DMS114 treated with DMSO at 0.1 percent for 48 hours (cell line): ENCODE data around the gene ATF7.

Source experiments
- DNase-seq: peaks from one replicate; lab custom pipeline; 2025; ENCODE audit not compliant: unreplicated experiment; lab: John Stamatoyannopoulos, UW

Gene ATF7

GRCh38 chr12:53502983-53503728 is 123.0 kb downstream of the ATF7 start:
- DNase-seq, result no peak

GRCh38 chr12:53502331-53502730 is 123.9 kb downstream of the ATF7 start:
- DNase-seq, result no peak

DNA sequence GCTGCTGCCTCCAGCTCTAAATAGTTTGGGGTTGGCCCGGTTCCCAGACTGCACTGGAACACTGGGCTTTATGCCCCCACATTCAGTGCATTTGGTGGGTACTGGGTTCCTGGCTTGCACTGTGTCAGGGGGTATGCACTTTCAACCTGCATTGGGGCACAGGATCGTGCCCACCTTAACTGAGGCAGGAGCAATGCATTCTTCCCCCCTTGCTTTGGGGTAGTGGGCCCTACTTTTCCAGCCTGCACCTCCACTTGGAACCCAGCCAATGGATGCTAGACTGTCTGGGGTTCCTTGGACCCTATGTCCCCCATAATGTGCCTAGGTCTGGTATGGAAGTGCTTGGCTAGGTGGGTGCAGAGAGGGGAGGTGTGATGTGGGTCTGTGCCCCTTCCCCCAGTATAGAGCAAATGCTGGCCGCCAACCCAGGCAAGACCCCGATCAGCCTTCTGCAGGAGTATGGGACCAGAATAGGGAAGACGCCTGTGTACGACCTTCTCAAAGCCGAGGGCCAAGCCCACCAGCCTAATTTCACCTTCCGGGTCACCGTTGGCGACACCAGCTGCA is 124.5 kb downstream of the ATF7 start:
- DNase-seq, result no peak

- peak; percentile 99 for DNase-seq
Observed at GRCh38 chr12:53500776-53501614, 125.2 kb downstream of the ATF7 start, which contains the start of gene TARBP2. TARBP2 (plus strand) TSS chr12:53501283; CDS start chr12:53501409, 126 bp downstream.

GRCh38 chr12:53500142-53500775 is 125.9 kb downstream of the ATF7 start:
- no peak for DNase-seq

DNA sequence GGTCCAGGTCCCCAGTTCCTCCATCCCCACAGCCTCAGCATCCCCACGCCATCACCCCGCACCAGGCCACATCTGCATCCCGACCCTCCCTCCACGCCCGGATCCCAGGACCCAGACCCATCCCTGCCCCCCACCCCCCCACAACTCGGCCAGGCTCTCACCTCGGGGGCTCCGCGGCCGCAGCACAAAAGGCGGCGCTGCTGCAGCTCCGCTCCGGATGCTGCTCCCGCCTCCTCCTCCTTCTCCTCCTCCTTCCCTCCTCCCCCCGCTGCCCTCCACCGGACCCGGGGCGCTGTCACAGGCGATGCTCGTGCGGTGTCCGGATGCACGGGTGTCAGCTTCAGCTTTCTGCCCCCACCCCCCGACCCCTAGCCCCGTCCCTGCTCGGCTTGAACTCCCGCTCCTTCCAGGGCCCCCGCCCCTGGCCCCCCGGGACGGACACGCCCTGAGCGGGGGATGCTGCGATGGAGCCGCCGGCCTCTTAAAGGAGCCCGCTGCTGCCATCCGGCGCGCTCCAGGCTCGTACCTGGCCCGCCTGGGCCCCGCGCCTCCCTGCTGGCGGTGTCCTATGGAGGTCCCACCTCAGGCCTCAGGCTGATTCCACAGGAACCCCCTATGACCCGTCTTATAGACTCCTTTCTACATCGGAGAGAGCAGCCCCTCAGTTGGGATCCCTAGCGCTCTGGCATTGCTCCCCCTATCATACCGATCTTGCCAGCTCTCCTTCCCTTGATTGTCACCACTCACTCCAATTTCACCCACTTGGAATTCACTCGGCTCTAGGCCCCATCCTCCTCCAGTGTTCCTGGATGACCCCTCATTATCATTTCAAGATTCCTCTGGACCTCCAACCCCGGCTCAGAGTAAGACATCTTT is 126.7 kb downstream of the ATF7 start, which contains the start of gene MAP3K12:
Gene MAP3K12 (minus strand): TSS at position 193 of the 876 bp plus-strand sequence. CDS start 12,067 bp downstream, outside the sequence.
- DNase-seq, result peak; percentile 56

DNA sequence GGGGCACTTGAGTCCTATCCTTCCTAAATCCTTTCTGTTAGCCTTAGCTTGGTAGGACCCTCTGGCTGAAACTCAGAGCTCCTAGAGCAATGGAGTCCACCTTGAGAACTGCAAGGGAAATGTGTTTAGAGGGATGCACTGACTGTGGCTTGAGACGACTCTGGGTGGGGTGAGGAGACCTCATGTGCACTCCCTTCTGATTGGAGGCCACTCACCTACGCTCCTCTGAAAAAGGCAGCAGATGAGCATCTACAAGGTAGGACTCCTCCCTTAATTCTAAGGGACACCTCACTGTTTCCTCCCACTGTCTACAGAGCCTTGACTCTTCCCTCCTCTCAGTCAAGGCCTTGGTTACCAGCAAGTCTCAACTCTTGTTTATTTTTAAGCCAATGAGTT is 127.9 kb downstream of the ATF7 start:
- no peak for DNase-seq

- no peak for DNase-seq
Observed at GRCh38 chr12:53497461-53497860, 128.7 kb downstream of the ATF7 start.

DNA sequence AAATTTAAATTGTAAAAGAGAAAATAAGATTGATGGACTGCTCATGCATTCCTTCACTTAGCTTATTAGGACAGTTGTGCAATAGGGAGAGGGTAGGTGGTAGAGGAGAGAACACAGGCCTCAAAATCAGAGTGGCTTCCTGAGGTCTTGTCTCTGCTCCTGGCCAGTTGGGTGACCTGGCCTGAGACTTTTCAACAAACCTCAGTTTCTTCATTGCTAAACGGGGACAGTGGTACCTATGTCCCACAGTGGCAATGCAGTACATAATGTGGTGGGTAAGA is 129.5 kb downstream of the ATF7 start:
- DNase-seq, result no peak

GRCh38 chr12:53495903-53496751 is 130.1 kb downstream of the ATF7 start:
- DNase-seq, result no peak

DNA sequence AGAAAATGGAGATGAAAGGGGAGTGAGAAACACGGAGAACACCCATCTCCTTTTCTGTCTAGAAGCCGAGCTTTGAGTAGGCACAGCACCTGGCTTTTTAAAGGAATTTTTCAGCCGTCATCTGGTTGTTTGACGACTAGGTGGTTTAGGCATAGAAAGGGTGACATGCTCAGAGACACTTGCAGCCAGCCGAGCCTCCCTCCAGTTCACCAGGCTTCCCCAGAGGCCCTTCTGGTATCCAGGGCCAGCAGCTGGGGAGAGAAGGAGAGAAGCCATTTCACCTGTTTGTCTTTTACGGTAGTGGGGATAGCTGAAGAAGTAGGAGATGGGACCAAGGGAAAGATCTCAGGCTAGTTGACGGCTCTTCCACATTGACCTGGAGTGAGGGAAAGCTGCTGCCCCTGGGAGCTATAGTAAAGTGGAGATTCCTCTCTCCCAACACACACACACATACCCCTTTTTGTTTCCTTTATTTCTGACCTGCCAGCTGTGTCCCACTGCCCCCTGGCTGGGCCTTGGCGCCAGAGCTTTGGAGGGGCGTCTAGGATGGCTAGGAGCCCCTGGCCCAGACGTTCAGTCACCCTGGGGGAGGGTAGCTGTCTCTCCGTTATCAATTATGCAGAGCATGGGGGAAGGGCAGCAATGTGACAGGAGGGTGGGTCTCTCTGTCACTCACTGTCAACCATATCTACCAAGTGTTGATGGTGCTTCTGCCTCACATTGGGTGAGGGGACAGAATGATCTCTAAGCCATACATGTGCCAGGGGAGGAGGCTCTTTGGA is 132.4 kb downstream of the ATF7 start:
- DNase-seq, result no peak

DNA sequence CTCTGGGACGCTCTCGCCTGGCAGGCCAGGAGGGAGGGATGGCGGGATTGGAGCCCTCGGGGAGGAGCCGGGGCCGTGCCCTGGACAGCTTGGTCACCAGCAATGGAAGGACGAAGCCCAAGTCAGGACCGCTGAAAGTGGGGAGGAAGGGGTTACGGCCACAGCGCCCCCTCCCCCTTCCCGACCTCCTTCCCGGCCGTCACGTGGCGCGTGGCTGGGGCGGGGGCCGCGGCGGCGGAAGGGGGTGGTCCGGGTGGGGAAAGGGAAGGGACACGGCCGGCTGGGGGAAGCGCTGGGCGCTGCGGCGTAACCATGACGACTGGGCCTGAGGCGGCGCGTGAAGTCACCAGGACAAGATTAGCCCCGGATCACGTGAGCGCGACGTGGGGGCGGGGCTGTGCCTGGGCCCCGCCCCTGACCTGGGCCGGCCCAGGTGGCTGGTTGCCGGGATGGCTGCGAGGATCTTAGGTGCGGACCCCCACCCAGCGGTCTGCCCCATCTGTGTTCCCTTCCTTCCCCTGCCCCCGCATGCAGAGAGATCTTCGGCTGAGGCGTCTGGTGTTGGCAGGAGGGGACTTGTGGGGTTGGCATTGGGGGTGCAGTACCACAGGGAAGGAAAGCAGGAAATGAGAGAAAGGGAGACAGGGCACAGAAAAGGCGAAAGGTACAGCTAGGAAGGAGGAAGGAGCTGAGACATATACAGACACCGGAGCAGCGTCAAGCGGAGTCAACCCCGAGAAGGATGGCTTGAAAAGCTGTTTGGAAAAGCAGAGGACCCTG is 133.2 kb downstream of the ATF7 start:
- DNase-seq, result peak; percentile 88

DNA sequence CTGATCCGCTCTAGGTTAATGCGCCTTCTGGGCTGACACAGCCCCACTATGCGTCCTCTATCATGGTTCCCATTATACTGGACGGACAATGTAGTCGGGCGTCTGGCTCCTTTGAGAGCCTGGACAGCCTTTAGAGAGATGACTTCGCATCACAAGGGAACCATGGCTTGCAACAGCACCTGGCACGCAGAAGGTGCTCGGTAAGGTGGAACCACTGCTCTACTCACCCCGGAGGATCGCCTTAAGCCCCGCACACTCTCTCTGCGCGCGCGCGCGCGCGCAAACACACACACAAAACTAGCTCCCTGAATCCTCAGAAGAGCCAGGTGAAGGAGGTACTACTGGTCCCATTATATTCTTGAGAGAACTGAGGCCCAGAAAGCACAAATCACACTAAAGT is 134.0 kb downstream of the ATF7 start:
- no peak for DNase-seq

- DNase-seq, result no peak
Observed at GRCh38 chr12:53489242-53489864, 136.8 kb downstream of the ATF7 start.

DNA sequence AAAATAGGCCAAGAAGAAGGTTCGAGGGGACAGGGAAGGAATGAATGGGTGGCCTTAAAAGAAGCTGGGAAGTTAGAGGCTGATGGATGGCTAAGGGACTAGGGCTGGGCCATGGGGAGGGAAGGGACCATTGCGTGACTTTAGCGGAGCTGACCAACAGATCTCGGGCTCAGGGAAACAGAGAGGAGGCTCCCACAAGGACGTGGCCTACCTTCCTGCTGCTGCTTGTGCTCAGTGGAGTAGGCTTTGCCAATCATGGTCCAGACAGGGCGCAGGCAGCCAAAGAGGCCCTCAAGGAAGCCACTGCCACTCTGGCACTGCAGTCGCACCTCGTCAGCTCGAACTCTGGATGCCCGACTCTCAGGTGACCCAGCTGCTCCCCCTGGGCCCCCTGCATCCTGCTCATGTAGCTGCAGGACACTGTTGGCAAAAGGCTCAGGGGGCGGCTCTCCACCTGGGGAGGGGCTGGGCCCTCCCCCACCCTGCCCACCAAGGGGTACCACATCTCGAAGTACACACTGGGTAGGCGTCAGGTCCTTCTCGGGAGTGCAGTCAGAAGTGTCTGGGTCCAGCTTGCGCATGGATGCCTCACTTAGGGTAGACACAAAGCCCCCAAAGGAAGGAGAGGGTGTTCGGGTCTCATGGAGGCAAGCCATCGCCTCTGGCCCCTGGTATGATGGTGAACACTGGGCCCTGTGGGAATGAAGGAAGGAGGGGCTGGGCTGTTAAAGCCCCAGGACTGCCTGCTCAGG is 139.3 kb downstream of the ATF7 start:
- DNase-seq, result no peak

DNA sequence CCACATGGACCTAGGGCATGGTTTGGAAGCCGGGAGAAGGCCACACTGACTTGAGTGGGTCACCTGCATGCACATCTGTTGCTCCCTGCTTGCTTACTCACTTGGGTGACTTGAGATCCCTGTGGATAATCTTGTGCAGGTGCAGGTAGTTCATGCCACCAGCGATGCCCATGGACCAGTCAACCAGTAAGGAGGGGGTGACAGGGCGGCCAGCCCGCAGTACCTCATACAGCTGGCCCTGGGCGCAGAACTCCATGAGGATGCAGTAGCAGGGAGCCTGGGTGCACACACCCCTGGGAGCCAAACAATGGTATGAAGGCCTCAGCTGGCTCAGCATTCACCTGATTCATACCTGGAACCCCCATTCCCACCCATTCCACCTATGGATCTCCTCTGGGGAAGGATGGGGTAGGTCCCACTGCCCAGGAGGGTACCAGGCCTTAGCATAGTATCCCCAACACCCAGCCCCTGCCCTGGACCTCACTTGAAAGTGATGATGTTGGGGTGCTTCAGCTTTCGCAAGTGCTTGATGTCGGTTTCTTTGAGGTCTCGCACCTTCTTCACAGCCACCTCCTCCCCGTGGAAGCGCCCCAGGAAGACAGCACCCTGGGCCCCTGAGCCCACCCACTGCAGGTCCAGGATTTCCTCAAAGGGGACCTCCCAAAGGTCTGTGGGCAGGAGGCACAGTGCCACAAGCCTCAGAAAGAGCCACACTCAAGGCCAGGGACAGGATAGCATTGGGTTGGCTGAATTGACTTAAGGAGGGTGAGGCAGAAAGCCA is 140.0 kb downstream of the ATF7 start:
- DNase-seq, result no peak
